NCI-H128 (cell line): ENCODE results near the gene PRCP.
A peak's percentile ranks its signal among the peaks of the same experiment; 100 is the strongest.
"Not testable (repeated sequence)": the region's sequence is repeated elsewhere in the genome, so short reads cannot be mapped to it uniquely, and the experiment has no call there.

Source experiments
- DNase-seq: peaks from one replicate; lab custom pipeline; 2025; ENCODE audit not compliant: unreplicated experiment; lab: John Stamatoyannopoulos, UW

Gene PRCP

GRCh38 chr11:82900277-82901164 lies at the start of gene PRCP:
Gene PRCP, minus strand, starts transcription at chr11:82900430. Its CDS starts 28 bp downstream, at chr11:82900402.
- peak; percentile 70 for DNase-seq

GRCh38 chr11:82949352-82949751 lies 49.1 kb upstream of the PRCP start:
- DNase-seq, result no peak

DNA sequence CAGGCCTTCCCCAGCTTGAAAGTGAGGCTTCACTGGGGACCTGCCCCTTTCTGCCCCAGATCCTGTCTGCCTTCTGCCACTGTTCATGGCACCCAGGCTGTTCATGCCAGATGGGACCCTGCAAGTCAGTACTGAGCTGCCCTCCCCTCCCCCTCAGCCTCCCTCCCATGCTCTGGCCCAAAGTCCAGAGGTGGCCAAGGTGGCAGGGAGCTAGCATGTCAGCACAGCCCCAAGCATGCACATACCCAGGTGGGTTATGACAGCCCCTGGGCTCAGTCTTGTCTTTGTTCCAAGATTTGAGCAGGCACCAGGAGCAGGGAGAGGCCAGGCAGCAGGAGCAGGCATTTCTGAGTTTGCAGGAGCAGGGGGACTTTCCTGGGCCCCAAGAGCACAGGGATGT lies 45.5 kb upstream of the PRCP start:
- DNase-seq, result no peak

- DNase-seq, result not testable (repeated sequence)
These were observed 44.8 kb upstream of the PRCP start for GRCh38 chr11:82945041-82945440.

DNA sequence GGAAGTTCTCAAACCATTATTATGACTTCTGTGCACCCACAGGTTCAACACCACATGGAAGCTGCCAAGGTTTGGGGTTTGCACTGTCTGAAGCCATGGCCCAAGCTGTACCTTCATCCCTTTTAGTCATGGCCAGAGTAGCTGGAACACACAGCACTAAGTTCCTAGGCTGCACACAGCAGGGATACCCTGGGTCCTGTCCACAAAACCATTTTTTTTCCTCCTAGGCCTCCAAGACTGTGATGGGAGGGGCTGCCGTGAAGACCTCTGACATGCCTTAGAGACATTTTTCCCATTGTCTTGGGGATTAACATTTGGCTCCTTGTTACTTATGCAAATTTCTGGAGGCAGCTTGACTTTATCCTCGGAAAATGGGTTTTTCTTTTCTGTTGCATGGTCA lies 44.0 kb upstream of the PRCP start:
- DNase-seq, result no peak

DNA sequence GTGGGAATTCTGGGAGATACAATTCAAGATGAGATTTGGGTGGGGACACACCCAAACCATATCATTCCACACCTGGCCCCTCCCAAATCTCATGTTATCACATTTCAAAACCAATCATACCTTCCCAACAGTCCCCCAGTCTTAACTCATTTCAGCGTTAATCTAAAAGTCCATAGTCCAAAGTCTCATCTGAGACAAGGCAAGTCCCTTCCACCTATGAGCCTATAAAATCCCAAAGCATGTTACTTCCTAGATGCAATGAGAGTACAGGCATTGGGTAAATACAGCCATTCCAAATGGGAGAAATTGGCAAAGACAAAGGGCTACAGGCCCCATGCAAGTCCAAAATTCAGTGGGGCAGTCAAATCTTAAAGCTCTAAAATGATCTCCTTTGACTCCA lies 43.2 kb upstream of the PRCP start:
- not testable (repeated sequence) for DNase-seq

- DNase-seq, result no peak
These were observed 42.1 kb upstream of the PRCP start for GRCh38 chr11:82942376-82942775.

- DNase-seq, result no peak
These were observed 39.2 kb upstream of the PRCP start for GRCh38 chr11:82939456-82939855.

GRCh38 chr11:82937554-82937953 lies 37.3 kb upstream of the PRCP start:
- no peak for DNase-seq

GRCh38 chr11:82936261-82936660 lies 36.0 kb upstream of the PRCP start:
- no peak for DNase-seq

DNA sequence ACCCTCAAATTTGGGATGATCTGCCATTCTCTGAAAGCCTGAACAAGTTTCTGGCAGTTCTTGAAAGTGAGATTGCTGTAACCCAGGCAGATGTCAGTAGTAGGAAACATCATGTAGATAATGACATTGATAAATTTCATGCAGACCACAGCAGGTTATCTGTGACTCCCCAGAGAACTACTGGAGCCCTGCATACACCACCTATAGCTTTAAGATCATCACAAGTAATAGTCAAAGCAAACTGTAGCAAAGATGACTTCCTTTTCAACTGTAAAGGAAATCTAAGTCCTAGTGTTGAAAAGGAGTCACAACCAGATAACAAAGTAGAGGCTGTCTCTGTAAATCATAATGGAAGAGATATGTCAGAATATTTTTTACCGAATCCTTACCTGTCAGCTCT lies 32.3 kb upstream of the PRCP start:
- DNase-seq, result no peak

- DNase-seq, result no peak
These were observed 30.5 kb upstream of the PRCP start for GRCh38 chr11:82930734-82931133.

- no peak for DNase-seq
These were observed 30.0 kb upstream of the PRCP start for GRCh38 chr11:82930229-82930628.

GRCh38 chr11:82929121-82929520 lies 28.9 kb upstream of the PRCP start:
- no peak for DNase-seq

- DNase-seq, result peak; percentile 22
These were observed 27.1 kb upstream of the PRCP start for GRCh38 chr11:82927264-82927880.

- DNase-seq, result no peak
These were observed 24.4 kb upstream of the PRCP start for GRCh38 chr11:82924522-82925224.

DNA sequence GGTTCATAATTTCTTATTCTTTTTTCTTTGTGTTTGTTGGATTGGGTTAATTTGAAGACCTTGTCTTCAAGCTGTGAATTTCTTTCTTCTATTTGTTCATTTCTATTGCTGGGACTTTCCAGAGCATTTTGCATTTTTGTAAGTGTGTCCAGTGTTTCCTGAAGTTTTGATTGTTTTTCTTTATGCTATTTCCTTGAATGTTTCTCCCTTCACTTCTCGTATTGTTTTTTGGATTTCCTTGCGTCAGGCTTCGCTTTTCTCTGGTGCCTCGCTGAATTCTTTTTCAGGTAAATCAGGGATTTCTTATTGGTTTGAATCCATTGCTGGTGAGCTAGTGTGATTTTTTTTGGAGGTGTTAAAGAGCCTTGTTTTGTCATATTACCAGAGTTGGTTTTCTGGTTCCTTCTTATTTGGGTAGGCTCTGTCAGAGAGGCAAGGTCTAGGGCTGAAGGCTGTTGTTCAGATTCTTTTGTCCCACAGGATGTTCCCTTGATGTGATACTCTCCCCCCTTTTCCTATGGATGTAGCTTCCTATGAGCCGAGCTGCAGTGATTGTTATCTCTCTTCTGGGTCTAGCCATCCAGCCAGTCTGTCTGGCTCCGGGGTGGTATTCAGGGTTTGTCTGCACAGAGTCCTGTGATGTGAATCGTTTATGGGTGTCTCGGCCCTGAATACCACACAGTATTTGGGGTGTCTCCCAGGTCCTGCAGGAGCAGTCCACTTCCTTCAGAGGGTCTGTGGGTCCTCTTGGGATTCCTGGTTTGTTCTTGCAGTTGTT lies 22.4 kb upstream of the PRCP start:
- DNase-seq, result not testable (repeated sequence)

DNA sequence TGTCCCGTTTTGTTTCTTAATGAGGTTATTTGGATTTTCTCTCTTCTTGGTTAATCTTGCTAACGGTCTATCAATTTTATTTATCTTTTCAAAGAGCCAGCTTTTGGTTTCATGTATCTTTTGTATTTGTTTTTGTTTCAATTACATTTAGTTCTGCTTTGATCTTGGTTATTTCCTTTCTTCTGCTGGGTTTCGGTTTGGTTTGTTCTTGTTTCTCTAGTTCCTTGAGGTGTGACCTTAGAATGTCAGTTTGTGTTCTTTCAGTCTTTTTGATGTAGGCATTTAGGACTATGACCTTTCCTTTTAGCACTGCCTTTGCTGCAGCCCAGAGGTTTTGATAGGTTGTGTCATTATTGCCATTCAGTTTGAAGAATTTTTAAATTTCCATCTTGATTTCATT lies 20.0 kb upstream of the PRCP start:
- DNase-seq, result not testable (repeated sequence)

DNA sequence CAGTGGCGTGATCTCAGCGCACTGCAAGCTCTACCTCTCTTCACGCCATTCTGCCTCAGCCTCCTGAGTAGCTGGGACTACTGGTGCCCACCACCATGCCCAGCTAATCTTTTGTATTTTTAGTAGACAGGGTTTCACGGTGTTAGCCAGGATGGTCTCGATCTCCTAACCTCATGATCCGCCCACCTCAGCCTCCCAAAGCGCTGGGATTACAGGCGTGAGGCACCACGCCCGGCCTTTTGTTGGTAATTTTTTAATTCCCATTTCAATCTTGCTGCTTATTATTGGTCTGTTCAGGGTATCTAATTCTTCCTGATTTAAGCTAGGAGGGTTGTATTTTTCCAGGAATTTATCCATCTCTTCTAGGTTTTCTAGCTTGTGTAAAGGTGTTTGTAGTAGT lies 19.6 kb upstream of the PRCP start:
- not testable (repeated sequence) for DNase-seq

- DNase-seq, result no peak
These were observed 8.9 kb upstream of the PRCP start for GRCh38 chr11:82909015-82909640.

GRCh38 chr11:82908311-82908710 lies 8.1 kb upstream of the PRCP start:
- DNase-seq, result no peak
